ENCODE results near the gene TSPYL6. TPM values are rescaled to one million over a fixed set of nuclear protein-coding genes. Genes with fewer than 3 reads are reported as not detected.

TSPYL6 gene
- polyA plus RNA-seq, 1 donor from 2014 or later: not detected

DNA sequence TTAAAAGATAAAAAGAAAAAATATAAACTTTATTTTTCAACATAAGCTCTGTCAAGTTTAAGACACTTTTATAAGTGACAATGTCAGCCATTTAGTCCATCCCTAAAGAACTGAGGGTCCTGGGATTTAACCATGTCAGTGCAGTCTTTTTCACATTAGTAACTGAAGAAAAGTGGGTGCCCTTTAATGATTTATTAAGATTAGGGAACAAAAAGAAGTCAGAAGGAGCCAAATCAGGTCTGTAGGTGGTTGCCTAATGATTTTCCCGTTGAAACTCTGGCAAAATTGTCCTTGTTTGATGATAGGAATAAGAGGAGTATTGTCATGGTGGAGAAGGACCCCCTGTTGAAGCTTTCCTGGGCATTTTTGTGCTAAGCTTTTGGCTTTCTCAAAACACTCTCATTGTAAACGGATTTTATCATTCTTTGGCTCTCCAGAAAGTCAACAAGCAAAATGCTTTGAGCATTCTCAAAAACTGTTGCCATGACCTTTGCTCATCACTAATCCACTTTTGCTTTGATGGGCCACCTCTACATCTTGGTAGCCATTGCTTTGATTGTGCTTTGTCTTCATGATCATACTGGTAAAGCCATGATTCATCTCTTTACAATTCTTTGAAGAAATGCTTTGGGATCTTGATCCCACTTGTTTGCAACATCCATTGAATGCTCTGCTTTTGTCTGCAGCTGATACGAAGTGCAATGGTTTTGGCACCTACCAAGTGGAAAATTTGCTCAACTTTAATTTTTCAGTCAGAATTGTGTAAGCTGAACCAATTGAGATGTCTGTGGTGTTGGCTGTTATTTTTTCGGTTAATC, 22.0 kb downstream of the TSPYL6 start:
- no peak overlapping the region for H3K4me3 Mint-ChIP-seq
- peaks cover 3 to 4% (median 4%) of the 10 kb centered on the region in 3 donors for H3K9me3 Mint-ChIP-seq
- H3K36me3 Mint-ChIP-seq: peaks cover 4% of the 10 kb centered on the region
- H3K4me1 Mint-ChIP-seq: no peaks in the 10 kb centered on the region
- peaks cover 2% of the 10 kb centered on the region for H3K27me3 Mint-ChIP-seq
- no peak overlapping the region for H3K27ac Mint-ChIP-seq

DNA sequence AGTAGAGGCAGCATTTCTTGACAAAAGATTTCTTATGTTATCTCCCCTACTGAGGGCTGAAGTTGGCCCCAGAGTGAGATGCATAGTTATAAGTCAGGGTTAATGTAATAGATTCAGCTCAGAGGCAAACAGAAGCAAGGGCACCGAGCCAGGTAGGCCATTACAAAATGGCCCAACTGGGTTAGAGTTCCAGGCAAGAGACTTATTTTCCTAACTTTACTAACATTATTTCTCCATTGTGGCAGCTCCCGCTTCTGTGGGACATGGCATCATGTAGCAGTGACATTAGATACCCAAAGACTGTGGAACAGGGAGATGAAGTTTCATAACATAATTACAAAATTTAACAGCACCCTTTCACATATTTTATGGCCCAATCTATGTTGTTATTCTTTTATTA, 27.1 kb downstream of the TSPYL6 start:
- no peak overlapping the region for H3K27ac Mint-ChIP-seq
- no peak overlapping the region for H3K4me3 Mint-ChIP-seq
- H3K36me3 Mint-ChIP-seq: peaks cover 6% of the 10 kb centered on the region
- H3K9me3 Mint-ChIP-seq: peaks cover 0 to 4% (median 0%) of the 10 kb centered on the region in 3 donors
- H3K27me3 Mint-ChIP-seq: no peaks in the 10 kb centered on the region
- H3K4me1 Mint-ChIP-seq: peaks cover 0 to 2% (median 0%) of the 10 kb centered on the region in 3 donors

DNA sequence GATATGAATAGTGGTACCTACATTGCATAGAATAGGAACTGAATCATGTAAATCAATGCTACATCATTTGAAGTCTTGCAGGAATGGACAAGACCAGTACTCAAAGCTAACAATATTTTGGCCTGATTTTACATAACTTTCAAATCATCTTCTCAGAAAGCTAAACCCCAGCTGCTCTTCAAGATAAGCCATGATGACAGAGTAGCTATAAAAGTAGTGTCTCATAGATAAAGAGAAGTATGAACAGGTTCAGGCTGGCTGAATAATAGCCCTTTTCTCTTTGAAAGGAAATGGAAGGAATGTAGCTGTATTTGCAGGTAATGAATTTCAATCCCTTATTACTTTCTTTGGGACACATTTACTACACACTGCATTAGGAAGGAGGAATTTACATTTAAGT, 28.2 kb downstream of the TSPYL6 start:
- H3K27ac Mint-ChIP-seq: no peak overlapping the region

DNA sequence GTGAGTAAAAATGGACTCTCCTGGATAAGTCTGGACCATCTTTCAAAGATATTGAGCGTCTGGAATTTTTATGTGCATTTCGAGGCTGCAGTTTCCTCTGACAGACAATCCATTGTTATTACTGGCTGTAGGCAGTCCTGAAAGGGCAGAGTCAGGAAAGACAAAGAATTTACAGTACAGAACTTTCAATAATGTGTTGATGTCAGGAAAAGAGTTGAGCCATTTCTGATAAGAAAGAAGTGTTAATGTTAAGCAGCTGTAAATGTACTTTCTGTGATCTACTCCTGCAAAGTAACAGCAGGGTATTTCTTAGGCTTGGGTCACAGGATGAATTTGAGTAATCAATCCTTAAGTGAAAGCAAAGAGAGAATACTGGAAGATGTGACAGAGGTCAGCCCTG, 29.8 kb downstream of the TSPYL6 start:
- Mint-ChIP-seq H3K4me1 (peaks cover 0 to 2% (median 0%) of the 10 kb centered on the region in 3 donors), H3K27ac (no peak overlapping the region), H3K27me3 (no peaks in the 10 kb centered on the region), H3K9me3 (no peaks in the 10 kb centered on the region), H3K36me3 (peaks cover 7% of the 10 kb centered on the region), H3K4me3 (no peak overlapping the region)

More for the DNA sequence above, 28.2 kb downstream of the TSPYL6 start:
- peaks cover 0 to 2% (median 0%) of the 10 kb centered on the region in 3 donors for H3K4me1 Mint-ChIP-seq
- H3K9me3 Mint-ChIP-seq: peaks cover 0 to 4% (median 0%) of the 10 kb centered on the region in 3 donors
- H3K27me3 Mint-ChIP-seq: no peaks in the 10 kb centered on the region
- no peak overlapping the region for H3K4me3 Mint-ChIP-seq
- peaks cover 6% of the 10 kb centered on the region for H3K36me3 Mint-ChIP-seq

DNA sequence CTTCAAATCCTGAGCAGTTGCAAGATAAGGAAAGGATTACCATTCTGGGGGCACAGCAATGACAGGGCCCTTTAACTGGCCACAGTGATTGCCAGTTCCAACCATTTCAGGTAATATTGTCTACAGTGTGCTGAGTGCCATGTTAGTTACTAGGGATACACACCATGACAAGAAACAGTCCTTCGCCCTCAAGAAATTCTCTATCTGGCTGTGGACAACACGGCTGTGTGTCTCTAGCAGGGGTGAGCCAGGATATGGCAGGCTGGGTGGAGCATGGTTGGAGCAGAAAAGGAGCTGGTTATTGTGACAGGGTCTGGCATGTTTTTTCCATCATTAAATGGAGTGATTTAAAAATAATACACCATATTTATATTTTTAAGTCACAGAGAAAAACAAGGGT, 31.0 kb downstream of the TSPYL6 start:
- Mint-ChIP-seq H3K36me3 (peaks cover 4% of the 10 kb centered on the region), H3K4me1 (peaks cover 0 to 2% (median 0%) of the 10 kb centered on the region in 3 donors), H3K27me3 (no peaks in the 10 kb centered on the region), H3K9me3 (no peaks in the 10 kb centered on the region), H3K4me3 (no peak overlapping the region), H3K27ac (no peak overlapping the region)

DNA sequence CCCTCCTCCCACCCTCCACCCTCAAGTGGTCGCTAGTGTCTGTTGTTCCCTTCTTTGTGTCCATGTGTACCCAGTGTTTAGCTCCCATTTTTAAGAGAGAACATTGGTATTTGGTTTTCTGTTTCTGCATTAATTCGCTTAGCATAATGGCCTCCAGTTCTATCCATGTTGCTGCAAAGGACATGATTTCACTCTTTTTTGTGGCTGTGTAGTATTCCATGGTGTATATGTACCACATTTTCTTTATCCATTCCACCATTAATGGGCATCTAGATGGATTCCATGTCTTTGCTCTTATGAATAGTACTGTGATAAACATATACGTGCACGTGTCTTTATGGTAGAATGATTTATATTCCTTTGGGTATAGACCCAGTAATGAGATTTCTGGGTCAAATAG, 42.9 kb downstream of the TSPYL6 start:
- Mint-ChIP-seq H3K4me1 (peaks cover 0 to 2% (median 0%) of the 10 kb centered on the region in 3 donors), H3K36me3 (peaks cover 6% of the 10 kb centered on the region), H3K4me3 (no peak overlapping the region), H3K27me3 (no peaks in the 10 kb centered on the region), H3K27ac (no peak overlapping the region), H3K9me3 (peaks cover 7 to 16% (median 9%) of the 10 kb centered on the region in 3 donors)

DNA sequence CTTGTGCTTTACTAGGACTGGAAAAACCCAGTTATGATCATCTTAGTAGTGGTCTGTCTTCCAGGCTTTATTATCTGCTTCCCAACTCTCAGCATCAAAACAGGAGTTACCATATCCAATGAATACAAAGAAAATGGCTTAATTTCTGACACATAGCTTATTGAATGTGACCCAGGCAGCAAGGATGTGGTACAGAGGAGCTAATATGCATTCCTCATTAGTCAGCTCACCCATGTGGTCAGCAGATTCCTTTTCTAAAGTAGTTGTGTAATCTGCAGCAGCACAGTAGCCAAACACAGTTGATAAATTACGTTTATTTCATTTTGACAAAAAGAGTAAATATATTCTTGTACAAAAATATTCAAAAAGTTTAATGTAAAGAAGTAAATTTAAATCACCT, 43.6 kb downstream of the TSPYL6 start:
- Mint-ChIP-seq H3K36me3 (peaks cover 6% of the 10 kb centered on the region), H3K27me3 (no peaks in the 10 kb centered on the region), H3K4me3 (peak overlapping the region in 1 of 4 donors; percentile 33), H3K27ac (no peak overlapping the region), H3K9me3 (peaks cover 7 to 16% (median 9%) of the 10 kb centered on the region in 3 donors), H3K4me1 (peaks cover 0 to 6% (median 0%) of the 10 kb centered on the region in 3 donors)

DNA sequence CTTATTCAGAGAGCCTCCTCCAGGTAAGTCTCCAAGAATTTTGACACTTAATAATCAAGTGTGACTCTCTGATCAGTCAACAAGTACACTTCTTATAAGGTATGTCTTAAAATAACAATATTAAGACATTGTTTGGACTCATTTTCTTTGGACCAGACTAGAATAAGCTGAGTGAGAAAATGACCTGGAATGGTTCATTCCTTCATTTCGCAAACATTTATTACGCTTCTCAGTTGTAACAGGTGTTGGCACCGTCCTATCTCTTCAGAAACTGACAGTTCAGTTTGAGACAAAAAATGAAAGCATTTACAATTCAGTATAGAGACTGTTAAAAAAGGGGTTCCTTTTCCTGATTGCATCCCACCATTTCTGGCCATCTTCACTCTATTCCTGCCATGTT, 46.6 kb downstream of the TSPYL6 start:
- Mint-ChIP-seq H3K27ac (no peak overlapping the region), H3K4me1 (peaks cover 5 to 7% (median 6%) of the 10 kb centered on the region in 3 donors), H3K9me3 (peaks cover 2 to 8% (median 3%) of the 10 kb centered on the region in 3 donors), H3K36me3 (peaks cover 1% of the 10 kb centered on the region), H3K27me3 (no peaks in the 10 kb centered on the region), H3K4me3 (no peak overlapping the region)

DNA sequence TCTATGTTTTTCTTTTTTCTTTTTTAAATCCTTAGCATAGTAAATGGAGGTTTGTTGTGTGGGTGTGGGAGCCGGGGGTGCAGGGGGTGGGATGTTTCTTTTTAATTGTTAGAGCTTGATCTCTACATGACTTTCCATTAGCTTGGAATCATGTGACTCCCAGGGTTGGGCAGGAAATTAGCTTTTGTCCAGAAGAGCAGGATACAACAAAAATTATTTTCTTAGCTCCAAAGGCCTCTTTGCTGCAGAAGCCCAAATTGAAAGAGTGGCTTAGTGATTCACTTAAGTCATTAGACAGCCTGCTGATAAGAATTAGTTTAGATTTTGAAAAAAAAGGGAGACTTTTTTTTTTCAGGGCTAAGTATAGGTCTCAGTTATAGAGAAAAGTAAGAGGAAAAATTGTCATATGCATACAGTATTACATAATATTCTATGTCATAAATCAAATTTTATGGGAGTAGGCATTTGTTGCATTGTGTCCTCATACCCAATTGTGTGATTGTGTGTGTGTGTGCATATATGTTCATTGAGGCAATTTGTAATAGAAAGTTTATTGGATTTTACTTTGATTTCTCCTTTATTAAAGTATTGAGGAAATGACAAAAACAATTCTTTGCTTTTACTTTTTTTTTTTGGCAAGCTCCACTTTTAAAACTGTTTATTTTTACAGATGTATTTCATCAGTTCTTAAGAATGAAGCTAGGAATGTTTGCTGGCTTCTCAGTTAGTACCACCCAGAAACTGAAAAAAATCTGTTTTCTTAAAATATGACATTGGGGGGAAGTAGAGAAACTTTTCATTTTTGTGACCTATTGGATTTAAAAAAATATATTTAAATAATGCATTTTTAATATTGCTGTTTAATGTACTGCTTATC, 47.4 kb downstream of the TSPYL6 start:
- Mint-ChIP-seq H3K27ac (no peak overlapping the region), H3K9me3 (peaks cover 0 to 5% (median 2%) of the 10 kb centered on the region in 3 donors), H3K36me3 (no peaks in the 10 kb centered on the region), H3K4me1 (peaks cover 5 to 7% (median 6%) of the 10 kb centered on the region in 3 donors), H3K4me3 (no peak overlapping the region), H3K27me3 (no peaks in the 10 kb centered on the region)

DNA sequence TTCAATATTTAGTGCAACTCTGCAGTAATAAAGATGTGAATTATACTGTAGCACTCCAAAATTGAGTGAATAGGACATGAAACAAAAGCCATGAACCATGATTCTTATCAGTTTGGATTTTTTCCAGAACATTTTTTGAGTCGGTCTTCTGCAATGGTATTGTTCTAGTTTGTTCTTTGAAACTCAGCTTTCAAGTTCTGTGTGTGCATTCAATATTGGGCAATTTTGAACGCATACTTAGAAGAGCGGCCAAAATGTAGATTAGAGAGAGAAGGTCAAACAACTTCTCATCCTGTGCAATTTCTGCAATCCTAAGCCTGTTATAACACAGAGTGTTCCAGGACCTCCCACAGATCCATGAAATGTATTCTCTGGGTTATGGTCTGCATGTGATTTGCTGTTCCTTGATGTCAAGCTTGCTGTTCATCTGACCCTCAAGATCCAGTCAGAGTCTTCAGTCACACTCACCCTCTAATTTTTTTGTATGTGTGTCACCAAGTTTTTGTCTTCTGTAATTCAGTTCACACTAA, 48.3 kb downstream of the TSPYL6 start:
- Mint-ChIP-seq H3K4me1 (peaks cover 5 to 7% (median 6%) of the 10 kb centered on the region in 3 donors), H3K36me3 (no peaks in the 10 kb centered on the region), H3K9me3 (peaks cover 0 to 3% (median 0%) of the 10 kb centered on the region in 3 donors), H3K27ac (no peak overlapping the region), H3K27me3 (no peaks in the 10 kb centered on the region), H3K4me3 (no peak overlapping the region)

DNA sequence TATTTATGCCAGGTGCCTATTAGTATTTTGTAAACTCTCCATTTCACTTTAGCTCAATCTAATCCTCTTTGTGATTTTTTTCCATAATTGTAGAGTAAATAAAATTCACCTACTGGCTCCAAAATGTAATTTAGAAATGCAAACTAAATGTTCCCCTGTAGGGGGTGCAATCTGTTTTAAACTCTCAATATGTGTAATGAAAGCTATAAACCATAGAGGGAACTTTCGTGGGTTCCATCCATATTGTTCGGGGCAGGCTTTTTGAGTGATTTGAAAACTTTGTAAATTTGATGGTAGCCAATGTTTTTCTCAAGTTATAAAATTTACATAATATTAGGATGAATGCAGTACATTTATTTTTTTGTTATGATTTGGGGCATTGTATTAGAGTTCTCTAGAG, 49.4 kb downstream of the TSPYL6 start:
- H3K27ac Mint-ChIP-seq: peak overlapping the region in 2 of 3 donors; percentile 13 to 59

DNA sequence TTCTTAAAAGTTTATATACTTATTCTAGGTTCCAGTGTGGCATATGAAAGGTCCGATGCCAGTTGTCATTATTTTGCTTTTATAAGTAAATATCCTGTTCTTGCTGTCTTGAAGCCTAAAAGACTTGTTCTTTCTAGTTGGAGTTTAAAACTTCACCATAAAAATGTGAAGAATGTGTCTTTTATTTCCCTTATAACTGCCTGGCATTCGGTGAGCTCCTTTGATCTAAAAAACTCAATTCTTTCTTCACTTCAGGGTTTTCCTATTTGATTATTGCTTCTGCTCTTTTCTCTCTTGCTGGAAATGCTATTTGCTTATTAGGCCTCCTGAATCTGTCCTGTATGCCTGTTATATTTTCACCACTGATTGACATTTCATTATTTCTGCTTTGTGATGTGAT, 51.6 kb downstream of the TSPYL6 start:
- peaks cover 0 to 3% (median 0%) of the 10 kb centered on the region in 3 donors for H3K9me3 Mint-ChIP-seq
- no peak overlapping the region for H3K27ac Mint-ChIP-seq
- no peaks in the 10 kb centered on the region for H3K27me3 Mint-ChIP-seq
- H3K36me3 Mint-ChIP-seq: no peaks in the 10 kb centered on the region
- H3K4me3 Mint-ChIP-seq: no peak overlapping the region
- H3K4me1 Mint-ChIP-seq: peaks cover 4 to 6% (median 5%) of the 10 kb centered on the region in 3 donors

More for the DNA sequence above, 49.4 kb downstream of the TSPYL6 start:
- Mint-ChIP-seq H3K36me3 (no peaks in the 10 kb centered on the region), H3K9me3 (peaks cover 0 to 3% (median 0%) of the 10 kb centered on the region in 3 donors), H3K4me1 (peaks cover 4 to 6% (median 5%) of the 10 kb centered on the region in 3 donors), H3K27me3 (no peaks in the 10 kb centered on the region), H3K4me3 (no peak overlapping the region)
